A673 (cell line): ENCODE measurements around the gene FITM2. TPM values are rescaled to one million over a fixed set of nuclear protein-coding genes. Genes with fewer than 3 reads are reported as not detected.

Experiments used
- BruUV-seq: library from RNA; stranded (reverse); fragments of 400-500 nt; replicated peaks from 2 replicates; lab custom pipeline; 2021; lab: Mats Ljungman, UMichigan
- CTCF ChIA-PET: fragments of 300-600 bp; sonication (Branson Sonifier 250); formaldehyde crosslinking; loops from one replicate; lab custom pipeline; 2022; ENCODE audit warnings: antibody characterized with exemption; lab: Charles Lee
- POLR2A ChIA-PET: fragments of 300-600 bp; sonication (Branson Sonifier 250); formaldehyde crosslinking; loops from one replicate; lab custom pipeline; 2022; ENCODE audit warnings: antibody characterized with exemption; ENCODE audit not compliant: low non-redundant PET; lab: Charles Lee
- DNase-seq: peaks from one replicate; pipeline ENCODE4 v3.0.0-alpha.2; 2015; ENCODE audit warnings: low spot score
- H3K27ac ChIP-seq: fragments of 200-600 bp; sonication (generic); 2 replicates; pipeline ENCODE4 v1.5.1; 2016; ENCODE audit warnings: mixed run types, low read depth, mild to moderate bottlenecking, mixed read lengths, antibody characterized with exemption, low read length; ENCODE audit not compliant: poor library complexity, severe bottlenecking
- H3K27me3 ChIP-seq: fragments of 200-600 bp; sonication (generic); replicated peaks from 2 replicates; pipeline ENCODE4 v1.6.1; 2017; ENCODE audit warnings: mixed run types, low read depth, mild to moderate bottlenecking, mixed read lengths, antibody characterized with exemption, low read length; ENCODE audit not compliant: insufficient read depth, poor library complexity
- H3K36me3 ChIP-seq: fragments of 200-600 bp; sonication (generic); 2 replicates; pipeline ENCODE4 v1.6.1; 2016; ENCODE audit warnings: mixed run types, mild to moderate bottlenecking, mixed read lengths, antibody characterized with exemption, low read length; ENCODE audit not compliant: insufficient read depth, poor library complexity, severe bottlenecking
- H3K4me1 ChIP-seq: fragments of 200-600 bp; sonication (generic); 2 replicates; pipeline ENCODE4 v1.6.1; 2017; ENCODE audit warnings: mixed run types, mild to moderate bottlenecking, mixed read lengths, antibody characterized with exemption, low read length; ENCODE audit not compliant: insufficient read depth, poor library complexity, severe bottlenecking
- H3K4me3 ChIP-seq: fragments of 200-600 bp; sonication (generic); 2 replicates; pipeline ENCODE4 v1.5.1; 2016; ENCODE audit warnings: low read depth, mixed run types, mild to moderate bottlenecking, mixed read lengths, low read length; ENCODE audit not compliant: poor library complexity, severe bottlenecking
- H3K9me3 ChIP-seq: fragments of 200-600 bp; sonication (generic); 2 replicates; pipeline ENCODE4 v1.6.1; 2016; ENCODE audit warnings: mixed run types, low read depth, mild to moderate bottlenecking, mixed read lengths, antibody characterized with exemption, low read length; ENCODE audit not compliant: poor library complexity, severe bottlenecking
- CTCF ChIP-seq: fragments of 300-800, 200-600 bp; sonication (generic); conservative IDR thresholded peaks from 2 replicates; pipeline ENCODE4 v1.5.1; 2017; ENCODE audit warnings: low read depth, mild to moderate bottlenecking, antibody characterized with exemption, low read length, moderate library complexity, mixed read lengths
- EZH2 ChIP-seq: fragments of 200-600 bp; sonication (generic); IDR thresholded peaks from 2 replicates; pipeline ENCODE4 v1.6.1; 2017; ENCODE audit warnings: borderline replicate concordance, low read depth, mild to moderate bottlenecking, mixed read lengths, antibody characterized with exemption, low read length; ENCODE audit not compliant: poor library complexity, severe bottlenecking
- intact Hi-C: fragments of 100-400 bp; cut with micrococcal nuclease; formaldehyde crosslinking; loops from one replicate; pipeline ENCODE4 v1.10.0; 2022; ENCODE audit not compliant: unreplicated experiment
- total RNA-seq: library from RNA; stranded (reverse); gene quantifications from 2 replicates; pipeline ENCODE4 v1.2.3, GENCODE V29; 2021

FITM2 gene
- total RNA-seq, 1 experiment from 2014 or later, result 5.7 TPM

- BruUV-seq, result no TSS peak
- Histone ChIP-seq H3K4me1 (no peaks in the 10 kb centered on the region), H3K4me3 (no peak overlapping the region), H3K36me3 (no peaks in the 10 kb centered on the region), H3K27ac (no peak overlapping the region), H3K27me3 (no peaks in the 10 kb centered on the region), H3K9me3 (no peaks in the 10 kb centered on the region)
- no peak for DNase-seq
- intact Hi-C loops, result no loop called here
- POLR2A ChIA-PET, result interaction anchor here (0.5 kb wide), 1 partner anchor 362 kb away, joined by 4 read pairs; no protein-coding TSS in a partner anchor
- no peak for TF ChIP-seq EZH2
- no peak for TF ChIP-seq CTCF
- CTCF ChIA-PET, result no interaction called here
Measured at GRCh38 chr20:44268802-44269201, 42.2 kb downstream of the FITM2 start.

GRCh38 chr20:44264287-44264686, 46.7 kb downstream of the FITM2 start:
- no peak for DNase-seq
- H3K27ac ChIP-seq, result no peak overlapping the region
- no peaks in the 10 kb centered on the region for H3K36me3 ChIP-seq
- no peaks in the 10 kb centered on the region for H3K27me3 ChIP-seq
- POLR2A ChIA-PET, result no interaction called here
- intact Hi-C loops, result no loop called here
- no peak overlapping the region for H3K4me3 ChIP-seq
- TF ChIP-seq EZH2, result no peak
- no peak for TF ChIP-seq CTCF
- CTCF ChIA-PET, result interaction anchor here (0.5 kb wide), 1 partner anchor 50 kb away, joined by 3 read pairs; no protein-coding TSS in a partner anchor
- no peaks in the 10 kb centered on the region for H3K4me1 ChIP-seq
- no peaks in the 10 kb centered on the region for H3K9me3 ChIP-seq
- no TSS peak for BruUV-seq

GRCh38 chr20:44258226-44258890, 52.6 kb downstream of the FITM2 start:
- Histone ChIP-seq H3K9me3 (no peaks in the 10 kb centered on the region), H3K4me3 (no peak overlapping the region), H3K27me3 (no peaks in the 10 kb centered on the region), H3K4me1 (no peaks in the 10 kb centered on the region), H3K36me3 (no peaks in the 10 kb centered on the region), H3K27ac (no peak overlapping the region)
- ChIA-PET CTCF (no interaction called here), POLR2A (no interaction called here)
- no peak for TF ChIP-seq EZH2
- TF ChIP-seq CTCF, result no peak
- BruUV-seq, result no TSS peak
- no peak for DNase-seq
- intact Hi-C loops, result no loop called here
